Liver (tissue), 9 donors: Measurements from ENCODE around the gene PLA2G4D. TPM values are rescaled to one million over a fixed set of nuclear protein-coding genes. Genes with fewer than 3 reads are reported as not detected.

Experiments
- DNase-seq: peaks from one replicate; pipeline ENCODE4 v3.0.0-alpha.2; 2017; ENCODE audit warnings: low spot score
- H3K27ac ChIP-seq, 2 donors: one replicate each; pipeline ENCODE4 v1.7.0; 2013; ENCODE audit warnings: inconsistent platforms in 2 of 2, low read length in 2 of 2, control low read depth in 1 of 2, low read depth in 1 of 2, mild to moderate bottlenecking in 1 of 2
- H3K27me3 ChIP-seq, 4 donors: one replicate each; pipeline versions ENCODE4 v1.6.1 to v1.7.0; 2013; ENCODE audit warnings: low read length in 3 of 4, inconsistent platforms in 1 of 4, mild to moderate bottlenecking in 1 of 4, moderate library complexity in 1 of 4; ENCODE audit not compliant: control insufficient read depth in 4 of 4, insufficient read depth in 4 of 4
- H3K36me3 ChIP-seq, 4 donors: one replicate each; pipeline versions ENCODE4 v1.6.1 to v1.7.0; 2013; ENCODE audit warnings: low read length in 3 of 4, mild to moderate bottlenecking in 3 of 4, low read depth in 1 of 4, moderate library complexity in 1 of 4; ENCODE audit not compliant: control insufficient read depth in 4 of 4, insufficient read depth in 3 of 4
- H3K4me1 ChIP-seq, 4 donors: one replicate each; pipeline versions ENCODE4 v1.6.1 to v1.7.0; 2013; ENCODE audit warnings: low read length in 3 of 4, mild to moderate bottlenecking in 3 of 4, moderate library complexity in 1 of 4; ENCODE audit not compliant: control insufficient read depth in 4 of 4, insufficient read depth in 4 of 4
- H3K4me3 ChIP-seq, 3 donors: one replicate each; pipeline versions ENCODE4 v1.6.1 to v1.7.0; 2013; ENCODE audit warnings: low read length in 3 of 3, control low read depth in 1 of 3, low read depth in 1 of 3, mild to moderate bottlenecking in 1 of 3
- H3K9ac ChIP-seq, 2 donors: one replicate each; pipeline ENCODE4 v1.7.0; 2013; ENCODE audit warnings: low read length in 2 of 2, mild to moderate bottlenecking in 2 of 2, moderate library complexity in 2 of 2, control low read depth in 1 of 2, low read depth in 1 of 2
- H3K9me3 ChIP-seq, 4 donors: one replicate each; pipeline versions ENCODE4 v1.6.1 to v1.7.0; 2013; ENCODE audit warnings: low read length in 3 of 4; ENCODE audit not compliant: control insufficient read depth in 4 of 4
- EGR1 ChIP-seq, 2 donors: IDR thresholded peaks; 2 replicates each; pipeline ENCODE4 v1.6.1; 2016 to 2018; ENCODE audit warnings: antibody characterized with exemption in 2 of 2, low read depth in 2 of 2
- FOXA1 ChIP-seq: IDR thresholded peaks from 2 replicates; pipeline ENCODE4 v1.6.1; 2016; ENCODE audit warnings: antibody characterized with exemption
- FOXA2 ChIP-seq: IDR thresholded peaks from 2 replicates; pipeline ENCODE4 v1.6.1; 2016; ENCODE audit warnings: antibody characterized with exemption
- GABPA ChIP-seq, 2 donors: IDR thresholded peaks in 1 of 2; conservative IDR thresholded peaks in 1 of 2; 2 replicates each; pipeline ENCODE4 v1.6.1; 2016; ENCODE audit warnings: antibody characterized with exemption in 2 of 2, mild to moderate bottlenecking in 1 of 2, moderate library complexity in 1 of 2
- HNF4A ChIP-seq, 2 donors: conservative IDR thresholded peaks; 2 replicates each; pipeline ENCODE4 v1.6.1; 2016; ENCODE audit warnings: antibody characterized with exemption in 2 of 2, mild to moderate bottlenecking in 2 of 2
- HNF4G ChIP-seq: IDR thresholded peaks from 2 replicates; pipeline ENCODE4 v1.6.1; 2016; ENCODE audit warnings: antibody characterized with exemption
- JUND ChIP-seq, 2 donors: IDR thresholded peaks; 2 replicates each; pipeline ENCODE4 v1.6.1; 2016; ENCODE audit warnings: antibody characterized with exemption in 2 of 2
- NR2F2 ChIP-seq: IDR thresholded peaks from 2 replicates; pipeline ENCODE4 v1.6.1; 2016; ENCODE audit warnings: antibody characterized with exemption
- RAD21 ChIP-seq, 2 donors: IDR thresholded peaks; 2 replicates each; pipeline ENCODE4 v1.6.1; 2016; ENCODE audit warnings: antibody characterized with exemption in 2 of 2, mild to moderate bottlenecking in 2 of 2
- RXRA ChIP-seq, 2 donors: IDR thresholded peaks; 2 replicates each; pipeline ENCODE4 v1.6.1; 2017 to 2018; ENCODE audit warnings: antibody characterized with exemption in 2 of 2, mild to moderate bottlenecking in 1 of 2
- SP1 ChIP-seq: IDR thresholded peaks from 2 replicates; pipeline ENCODE4 v1.6.1; 2018; ENCODE audit warnings: antibody characterized with exemption, mild to moderate bottlenecking
- TAF1 ChIP-seq: conservative IDR thresholded peaks from 2 replicates; pipeline ENCODE4 v1.6.1; 2016; ENCODE audit warnings: antibody characterized with exemption, mild to moderate bottlenecking
- YY1 ChIP-seq: IDR thresholded peaks from 2 replicates; pipeline ENCODE4 v1.6.1; 2016; ENCODE audit warnings: antibody characterized with exemption, mild to moderate bottlenecking
- WGBS: extraction: QIAGEN DNeasy Blood & Tissue Kit; methylation state at CpG from one replicate; pipeline ENCODE4 v1.1.7; 2013; 5-methylcytosine and 5-hydroxymethylcytosine counted together
- polyA plus RNA-seq, 2 donors: library from polyadenylated mRNA; stranded (reverse) in 1 of 2; unstranded in 1 of 2; fragments of 200-250 nt in 1 of 2; fragments of >200 nt in 1 of 2; fragmentation: Nextera tagmentation in 1 of 2; extraction: Ambion mirVana in 1 of 2; gene quantifications; one replicate each; pipeline versions ENCODE4 v1.2.1 to v1.2.3, GENCODE V29; 2013 to 2015
- total RNA-seq, 2 donors: library from RNA; depleted of rRNA; stranded (reverse); fragments of >200 nt; gene quantifications; one replicate each; pipeline ENCODE4 v1.2.3, GENCODE V29; 2014
- TF ChIP-seq, protein P1 (sequence below): fragments of 150-350 bp; IDR thresholded peaks from 2 replicates; pipeline ENCODE4 v1.5.1; 2017; ENCODE audit warnings: improper control_type of control experiment, low read depth, low read length; ENCODE audit not compliant: missing input control
- TF ChIP-seq, protein P2 (sequence below): IDR thresholded peaks from 2 replicates; pipeline ENCODE4 v1.6.1; 2016; ENCODE audit warnings: antibody characterized with exemption
- TF ChIP-seq, protein P3 (sequence below): IDR thresholded peaks from 2 replicates; pipeline ENCODE4 v1.6.1; 2016; ENCODE audit warnings: antibody characterized with exemption
- TF ChIP-seq, protein P4 (sequence below): IDR thresholded peaks from 2 replicates; pipeline ENCODE4 v1.6.1; 2016; ENCODE audit warnings: antibody characterized with exemption, mild to moderate bottlenecking
- TF ChIP-seq, protein P5 (sequence below): IDR thresholded peaks from 2 replicates; pipeline ENCODE4 v1.6.1; 2016; ENCODE audit warnings: antibody characterized with exemption
- donor health status: healthy.
- donor health status: healthy.
- donor health status: healthy.
- donor health status: healthy.
- donor health status: healthy.

PLA2G4D gene
- total and polyA plus RNA-seq, 4 donors, result not detected

DNA sequence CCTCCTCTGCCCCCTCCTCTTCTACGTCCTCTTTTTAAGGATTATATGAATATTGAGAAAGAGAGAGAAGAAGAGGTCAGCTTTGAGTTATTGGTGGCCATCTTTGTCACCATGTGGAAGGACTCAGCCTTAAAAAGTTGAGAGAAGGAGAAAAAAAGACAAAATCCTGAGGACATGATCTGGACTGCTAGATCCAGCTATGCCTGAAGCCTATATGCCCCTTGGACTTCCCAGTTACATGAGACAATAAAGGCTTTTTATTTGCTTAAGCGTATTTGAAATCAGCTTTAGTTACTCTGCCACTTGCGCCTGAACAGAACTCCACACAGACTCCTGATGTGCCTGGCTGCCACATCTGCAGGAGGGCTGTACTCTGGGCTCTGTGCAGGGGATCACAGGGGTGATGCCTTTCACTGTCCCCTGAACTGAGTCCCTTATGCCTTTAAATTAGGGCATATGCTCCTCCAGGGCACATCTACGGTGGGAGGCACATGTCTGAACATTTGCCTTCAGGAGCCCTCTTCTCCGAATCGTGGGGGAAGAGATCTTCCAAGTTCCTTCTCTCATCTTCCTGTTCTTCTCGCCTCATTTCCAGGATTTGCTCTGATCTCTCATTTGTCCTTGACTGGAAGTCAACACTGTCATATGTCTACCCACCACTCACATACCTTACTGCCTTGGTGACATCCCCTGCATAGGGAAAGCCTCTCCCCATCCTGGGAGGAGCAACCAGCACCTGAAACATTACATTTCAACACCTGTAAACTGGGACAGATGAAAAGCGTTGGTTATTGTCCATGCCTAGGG is 59.5 kb downstream of the PLA2G4D start:
- no peak overlapping the region for H3K9ac ChIP-seq
- DNase-seq, result no peak
- no peak overlapping the region for H3K27ac ChIP-seq
- no peaks in the 10 kb centered on the region for H3K27me3 ChIP-seq
- WGBS, result 74% methylated on average over 8 of the region's 8 CpGs
- peaks cover 0 to 6% (median 2%) of the 10 kb centered on the region in 4 donors for H3K4me1 ChIP-seq
- no peaks in the 10 kb centered on the region for H3K36me3 ChIP-seq
- TF ChIP-seq, protein P1, sequence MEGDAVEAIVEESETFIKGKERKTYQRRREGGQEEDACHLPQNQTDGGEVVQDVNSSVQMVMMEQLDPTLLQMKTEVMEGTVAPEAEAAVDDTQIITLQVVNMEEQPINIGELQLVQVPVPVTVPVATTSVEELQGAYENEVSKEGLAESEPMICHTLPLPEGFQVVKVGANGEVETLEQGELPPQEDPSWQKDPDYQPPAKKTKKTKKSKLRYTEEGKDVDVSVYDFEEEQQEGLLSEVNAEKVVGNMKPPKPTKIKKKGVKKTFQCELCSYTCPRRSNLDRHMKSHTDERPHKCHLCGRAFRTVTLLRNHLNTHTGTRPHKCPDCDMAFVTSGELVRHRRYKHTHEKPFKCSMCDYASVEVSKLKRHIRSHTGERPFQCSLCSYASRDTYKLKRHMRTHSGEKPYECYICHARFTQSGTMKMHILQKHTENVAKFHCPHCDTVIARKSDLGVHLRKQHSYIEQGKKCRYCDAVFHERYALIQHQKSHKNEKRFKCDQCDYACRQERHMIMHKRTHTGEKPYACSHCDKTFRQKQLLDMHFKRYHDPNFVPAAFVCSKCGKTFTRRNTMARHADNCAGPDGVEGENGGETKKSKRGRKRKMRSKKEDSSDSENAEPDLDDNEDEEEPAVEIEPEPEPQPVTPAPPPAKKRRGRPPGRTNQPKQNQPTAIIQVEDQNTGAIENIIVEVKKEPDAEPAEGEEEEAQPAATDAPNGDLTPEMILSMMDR, result no peak
- TF ChIP-seq, protein P2, sequence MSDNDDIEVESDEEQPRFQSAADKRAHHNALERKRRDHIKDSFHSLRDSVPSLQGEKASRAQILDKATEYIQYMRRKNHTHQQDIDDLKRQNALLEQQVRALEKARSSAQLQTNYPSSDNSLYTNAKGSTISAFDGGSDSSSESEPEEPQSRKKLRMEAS, result no peak
- TF ChIP-seq HNF4A (conservative IDR thresholded peaks at IDR 0.05), result no peak
- no peak for TF ChIP-seq TAF1
- no peak overlapping the region for H3K4me3 ChIP-seq
- H3K9me3 ChIP-seq, result no peaks in the 10 kb centered on the region

DNA sequence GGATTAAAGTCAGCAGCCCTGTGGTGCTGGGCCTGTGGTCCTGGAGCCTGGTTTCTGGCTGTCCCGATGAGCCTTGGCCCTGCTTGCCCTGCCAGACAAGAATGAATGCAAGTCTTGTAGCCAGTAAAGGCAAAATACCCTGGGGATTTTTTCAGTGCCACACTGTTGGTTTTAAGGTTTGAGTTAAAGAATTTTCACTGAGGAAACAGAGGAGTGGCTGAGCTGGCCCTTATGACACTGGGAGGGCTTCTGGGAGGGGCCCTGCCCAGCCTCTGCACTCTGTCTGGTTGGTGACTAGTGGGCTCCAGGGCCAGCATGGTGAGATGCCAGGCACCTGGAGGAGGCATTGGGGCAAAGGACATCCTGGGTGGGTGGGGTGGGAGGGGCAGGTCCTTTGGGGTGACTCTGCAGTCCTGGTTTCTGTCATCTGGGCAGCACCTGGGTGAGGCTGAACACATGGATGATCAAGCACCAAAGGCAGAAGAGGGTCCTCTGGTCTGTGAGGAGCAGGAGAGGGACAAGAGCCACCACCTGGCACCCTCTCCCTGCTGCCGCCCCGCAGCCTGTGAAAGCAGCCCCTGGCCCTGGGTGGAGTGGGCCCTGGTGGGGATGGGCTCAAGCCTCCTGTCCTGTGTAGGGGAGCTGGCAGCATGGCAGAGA is 61.0 kb downstream of the PLA2G4D start:
- Histone ChIP-seq H3K27ac (no peak overlapping the region), H3K36me3 (no peaks in the 10 kb centered on the region), H3K4me1 (peaks cover 0 to 6% (median 2%) of the 10 kb centered on the region in 4 donors), H3K9ac (no peak overlapping the region), H3K9me3 (no peaks in the 10 kb centered on the region), H3K4me3 (no peak overlapping the region), H3K27me3 (no peaks in the 10 kb centered on the region)
- TF ChIP-seq HNF4G, result no peak
- TF ChIP-seq FOXA1, result no peak
- no peak for TF ChIP-seq GABPA (IDR thresholded peaks at IDR 0.05 in 1 of 2, conservative IDR thresholded peaks at IDR 0.05 in 1 of 2)
- no peak for TF ChIP-seq EGR1 (IDR thresholded peaks at IDR 0.05; ENCODE audit: low read depth in 2 of 2)
- TF ChIP-seq, protein P3, sequence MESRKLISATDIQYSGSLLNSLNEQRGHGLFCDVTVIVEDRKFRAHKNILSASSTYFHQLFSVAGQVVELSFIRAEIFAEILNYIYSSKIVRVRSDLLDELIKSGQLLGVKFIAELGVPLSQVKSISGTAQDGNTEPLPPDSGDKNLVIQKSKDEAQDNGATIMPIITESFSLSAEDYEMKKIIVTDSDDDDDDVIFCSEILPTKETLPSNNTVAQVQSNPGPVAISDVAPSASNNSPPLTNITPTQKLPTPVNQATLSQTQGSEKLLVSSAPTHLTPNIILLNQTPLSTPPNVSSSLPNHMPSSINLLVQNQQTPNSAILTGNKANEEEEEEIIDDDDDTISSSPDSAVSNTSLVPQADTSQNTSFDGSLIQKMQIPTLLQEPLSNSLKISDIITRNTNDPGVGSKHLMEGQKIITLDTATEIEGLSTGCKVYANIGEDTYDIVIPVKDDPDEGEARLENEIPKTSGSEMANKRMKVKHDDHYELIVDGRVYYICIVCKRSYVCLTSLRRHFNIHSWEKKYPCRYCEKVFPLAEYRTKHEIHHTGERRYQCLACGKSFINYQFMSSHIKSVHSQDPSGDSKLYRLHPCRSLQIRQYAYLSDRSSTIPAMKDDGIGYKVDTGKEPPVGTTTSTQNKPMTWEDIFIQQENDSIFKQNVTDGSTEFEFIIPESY, result no peak
- TF ChIP-seq JUND (IDR thresholded peaks at IDR 0.05), result no peak
- TF ChIP-seq, protein P4, sequence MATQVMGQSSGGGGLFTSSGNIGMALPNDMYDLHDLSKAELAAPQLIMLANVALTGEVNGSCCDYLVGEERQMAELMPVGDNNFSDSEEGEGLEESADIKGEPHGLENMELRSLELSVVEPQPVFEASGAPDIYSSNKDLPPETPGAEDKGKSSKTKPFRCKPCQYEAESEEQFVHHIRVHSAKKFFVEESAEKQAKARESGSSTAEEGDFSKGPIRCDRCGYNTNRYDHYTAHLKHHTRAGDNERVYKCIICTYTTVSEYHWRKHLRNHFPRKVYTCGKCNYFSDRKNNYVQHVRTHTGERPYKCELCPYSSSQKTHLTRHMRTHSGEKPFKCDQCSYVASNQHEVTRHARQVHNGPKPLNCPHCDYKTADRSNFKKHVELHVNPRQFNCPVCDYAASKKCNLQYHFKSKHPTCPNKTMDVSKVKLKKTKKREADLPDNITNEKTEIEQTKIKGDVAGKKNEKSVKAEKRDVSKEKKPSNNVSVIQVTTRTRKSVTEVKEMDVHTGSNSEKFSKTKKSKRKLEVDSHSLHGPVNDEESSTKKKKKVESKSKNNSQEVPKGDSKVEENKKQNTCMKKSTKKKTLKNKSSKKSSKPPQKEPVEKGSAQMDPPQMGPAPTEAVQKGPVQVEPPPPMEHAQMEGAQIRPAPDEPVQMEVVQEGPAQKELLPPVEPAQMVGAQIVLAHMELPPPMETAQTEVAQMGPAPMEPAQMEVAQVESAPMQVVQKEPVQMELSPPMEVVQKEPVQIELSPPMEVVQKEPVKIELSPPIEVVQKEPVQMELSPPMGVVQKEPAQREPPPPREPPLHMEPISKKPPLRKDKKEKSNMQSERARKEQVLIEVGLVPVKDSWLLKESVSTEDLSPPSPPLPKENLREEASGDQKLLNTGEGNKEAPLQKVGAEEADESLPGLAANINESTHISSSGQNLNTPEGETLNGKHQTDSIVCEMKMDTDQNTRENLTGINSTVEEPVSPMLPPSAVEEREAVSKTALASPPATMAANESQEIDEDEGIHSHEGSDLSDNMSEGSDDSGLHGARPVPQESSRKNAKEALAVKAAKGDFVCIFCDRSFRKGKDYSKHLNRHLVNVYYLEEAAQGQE, result no peak
- no peak for TF ChIP-seq NR2F2
- TF ChIP-seq SP1, result no peak
- TF ChIP-seq RXRA (IDR thresholded peaks at IDR 0.05), result no peak
- TF ChIP-seq RAD21 (IDR thresholded peaks at IDR 0.05), result no peak
- TF ChIP-seq, protein P5, sequence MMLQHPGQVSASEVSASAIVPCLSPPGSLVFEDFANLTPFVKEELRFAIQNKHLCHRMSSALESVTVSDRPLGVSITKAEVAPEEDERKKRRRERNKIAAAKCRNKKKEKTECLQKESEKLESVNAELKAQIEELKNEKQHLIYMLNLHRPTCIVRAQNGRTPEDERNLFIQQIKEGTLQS, result no peak
- TF ChIP-seq, protein P1, result no peak
- no peak for TF ChIP-seq FOXA2
- TF ChIP-seq YY1, result no peak
- WGBS, result 96% methylated on average over 3 of the region's 3 CpGs
- no peak for DNase-seq
